ENCODE results near the gene SPSB2. TPM values are rescaled to one million over a fixed set of nuclear protein-coding genes. Genes with fewer than 3 reads are reported as not detected.

The SPSB2 gene
- polyA plus RNA-seq, 1 donor from 2014 or later = 10.6 TPM

GRCh38 chr12:6839482-6840201 lies 33.5 kb downstream of the SPSB2 start:
- Mint-ChIP-seq H3K36me3 (no peaks in the 10 kb centered on the region), H3K4me3 (peak overlapping the region in 2 of 4 donors; percentile 67 to 85), H3K9me3 (no peaks in the 10 kb centered on the region), H3K4me1 (peaks cover 10 to 15% (median 14%) of the 10 kb centered on the region in 3 donors), H3K27me3 (peaks cover 2% of the 10 kb centered on the region), H3K27ac (peak overlapping the region in 2 of 3 donors; percentile 23 to 59)

DNA sequence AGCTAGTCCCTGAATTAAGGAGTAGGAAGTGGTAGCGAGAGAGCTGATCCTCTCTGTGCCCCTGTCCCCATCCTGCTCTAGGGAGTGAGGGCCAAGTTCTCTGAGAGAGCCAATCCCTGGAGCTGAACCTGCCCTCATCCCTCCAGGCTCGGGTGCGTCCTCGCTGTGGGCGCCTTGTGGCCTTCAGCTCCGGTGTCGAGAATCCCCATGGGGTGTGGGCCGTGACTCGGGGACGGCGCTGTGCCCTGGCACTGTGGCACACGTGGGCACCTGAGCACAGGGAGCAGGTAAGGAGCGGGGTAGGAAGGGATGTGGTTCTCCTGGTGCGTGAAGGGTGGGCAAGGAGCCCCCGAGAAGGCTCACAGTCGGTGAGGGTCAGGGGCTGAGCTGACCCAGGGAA lies 34.2 kb downstream of the SPSB2 start:
- no peaks in the 10 kb centered on the region for H3K36me3 Mint-ChIP-seq
- H3K4me3 Mint-ChIP-seq = no peak overlapping the region
- H3K9me3 Mint-ChIP-seq = no peaks in the 10 kb centered on the region
- peaks cover 2% of the 10 kb centered on the region for H3K27me3 Mint-ChIP-seq
- no peak overlapping the region for H3K27ac Mint-ChIP-seq
- H3K4me1 Mint-ChIP-seq = peaks cover 10 to 15% (median 14%) of the 10 kb centered on the region in 3 donors

DNA sequence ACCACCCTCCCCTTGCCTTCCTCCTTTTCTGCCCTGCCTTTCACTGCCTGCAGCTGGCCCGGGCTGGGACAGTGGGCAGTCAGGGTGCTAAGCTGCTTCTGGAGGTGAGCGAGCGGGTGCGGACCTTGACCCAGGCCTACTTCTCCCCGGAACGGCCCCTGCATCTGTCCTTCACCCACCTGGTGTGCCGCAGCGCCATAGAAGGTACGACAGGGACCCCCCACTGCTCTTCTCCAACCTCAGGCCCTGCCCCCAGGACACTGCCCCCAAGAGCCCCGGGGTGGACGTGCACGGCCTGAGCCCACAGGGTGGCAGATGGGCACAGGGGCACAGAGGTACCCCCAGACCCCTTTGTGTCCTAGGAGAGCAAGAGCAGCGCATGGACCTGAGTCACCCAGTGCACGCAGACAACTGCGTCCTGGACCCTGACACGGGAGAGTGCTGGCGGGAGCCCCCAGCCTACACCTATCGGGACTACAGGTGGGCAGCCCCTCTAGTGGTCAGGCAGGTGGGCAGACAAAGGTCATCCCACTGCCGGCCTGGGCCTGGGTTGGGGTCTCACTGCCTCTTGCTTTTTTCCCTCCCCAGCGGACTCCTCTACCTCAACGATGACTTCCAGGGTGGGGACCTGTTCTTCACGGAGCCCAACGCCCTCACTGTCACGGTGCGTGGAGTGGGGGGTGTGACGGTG lies 35.6 kb downstream of the SPSB2 start:
- Mint-ChIP-seq H3K4me3 (no peak overlapping the region), H3K4me1 (peaks cover 10 to 15% (median 14%) of the 10 kb centered on the region in 3 donors), H3K36me3 (no peaks in the 10 kb centered on the region), H3K27me3 (peaks cover 2% of the 10 kb centered on the region), H3K9me3 (no peaks in the 10 kb centered on the region), H3K27ac (no peak overlapping the region)

DNA sequence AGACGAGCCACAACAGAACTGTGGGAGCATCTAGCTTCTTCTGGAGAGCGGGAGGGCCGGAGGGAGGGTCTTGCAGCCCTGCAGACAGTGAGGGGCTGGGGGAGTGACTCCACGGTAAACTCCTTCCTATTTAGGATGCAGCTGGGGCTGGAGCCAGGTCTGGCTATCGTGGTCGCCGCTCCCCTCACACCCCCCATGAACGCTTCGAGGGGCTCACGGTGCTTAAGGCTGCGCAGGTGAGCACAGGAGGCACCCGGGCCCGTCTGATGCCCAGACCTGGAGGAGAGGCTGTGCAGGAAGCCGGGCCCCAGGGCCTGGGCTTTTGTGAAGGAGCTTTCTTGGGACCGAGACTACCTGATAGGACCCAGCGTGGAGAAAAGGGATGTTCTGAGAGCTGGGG lies 36.3 kb downstream of the SPSB2 start:
- Mint-ChIP-seq H3K9me3 (no peaks in the 10 kb centered on the region), H3K4me1 (peaks cover 10 to 15% (median 14%) of the 10 kb centered on the region in 3 donors), H3K27ac (no peak overlapping the region), H3K27me3 (peaks cover 4% of the 10 kb centered on the region), H3K4me3 (no peak overlapping the region), H3K36me3 (no peaks in the 10 kb centered on the region)

- Mint-ChIP-seq H3K27me3 (peaks cover 15% of the 10 kb centered on the region), H3K4me1 (peaks cover 5 to 10% (median 9%) of the 10 kb centered on the region in 3 donors), H3K27ac (no peak overlapping the region), H3K36me3 (peaks cover 1% of the 10 kb centered on the region), H3K9me3 (no peaks in the 10 kb centered on the region), H3K4me3 (no peak overlapping the region)
Observed at GRCh38 chr12:6834873-6835272, 38.2 kb downstream of the SPSB2 start.

GRCh38 chr12:6834254-6834653 lies 38.8 kb downstream of the SPSB2 start:
- Mint-ChIP-seq H3K36me3 (peaks cover 1% of the 10 kb centered on the region), H3K9me3 (no peaks in the 10 kb centered on the region), H3K27me3 (peaks cover 20% of the 10 kb centered on the region), H3K4me3 (no peak overlapping the region), H3K27ac (no peak overlapping the region), H3K4me1 (peaks cover 4 to 7% (median 5%) of the 10 kb centered on the region in 3 donors)

DNA sequence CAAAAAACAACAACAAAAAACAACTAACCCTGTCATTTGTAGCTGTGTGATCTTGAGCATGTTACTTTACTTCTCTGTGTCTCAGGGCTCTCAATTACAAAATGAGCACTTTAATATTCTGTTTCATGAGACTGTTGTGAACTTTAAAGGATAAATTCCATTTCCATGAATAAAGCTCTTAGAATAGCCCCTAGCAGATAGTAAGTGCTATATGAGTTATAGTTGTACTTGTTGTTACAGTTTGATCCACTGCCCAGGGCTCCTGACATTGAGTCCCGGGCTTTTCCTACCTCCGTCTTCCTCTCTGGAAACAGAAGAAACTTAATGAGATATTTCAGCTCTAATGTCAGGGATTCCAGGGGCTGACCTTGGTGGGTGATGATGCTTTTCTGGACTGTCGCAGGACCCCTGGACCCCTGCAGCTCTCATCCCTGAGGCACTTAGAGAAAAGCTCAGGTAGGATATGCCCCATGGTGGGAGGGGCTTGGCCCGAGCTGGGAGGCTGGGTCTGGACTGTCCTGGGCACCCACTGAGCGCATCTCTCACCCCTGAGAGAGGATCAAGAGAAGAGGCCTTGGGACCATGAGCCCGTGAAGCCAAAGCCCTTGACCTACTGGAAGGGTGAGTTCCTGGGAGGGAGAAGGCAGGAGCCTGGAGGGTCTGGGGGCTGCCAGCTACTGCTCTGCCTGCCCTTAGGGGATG lies 39.8 kb downstream of the SPSB2 start:
- no peaks in the 10 kb centered on the region for H3K9me3 Mint-ChIP-seq
- H3K27me3 Mint-ChIP-seq = peaks cover 24% of the 10 kb centered on the region
- H3K4me3 Mint-ChIP-seq = peak overlapping the region in 1 of 4 donors; percentile 22
- no peak overlapping the region for H3K27ac Mint-ChIP-seq
- peaks cover 3 to 8% (median 3%) of the 10 kb centered on the region in 3 donors for H3K4me1 Mint-ChIP-seq
- H3K36me3 Mint-ChIP-seq = peaks cover 1% of the 10 kb centered on the region

- Mint-ChIP-seq H3K36me3 (peaks cover 3% of the 10 kb centered on the region), H3K27ac (no peak overlapping the region), H3K4me3 (no peak overlapping the region), H3K9me3 (no peaks in the 10 kb centered on the region), H3K4me1 (peaks cover 0 to 13% (median 9%) of the 10 kb centered on the region in 3 donors), H3K27me3 (peaks cover 32% of the 10 kb centered on the region)
Observed at GRCh38 chr12:6832125-6832524, 41.0 kb downstream of the SPSB2 start.

DNA sequence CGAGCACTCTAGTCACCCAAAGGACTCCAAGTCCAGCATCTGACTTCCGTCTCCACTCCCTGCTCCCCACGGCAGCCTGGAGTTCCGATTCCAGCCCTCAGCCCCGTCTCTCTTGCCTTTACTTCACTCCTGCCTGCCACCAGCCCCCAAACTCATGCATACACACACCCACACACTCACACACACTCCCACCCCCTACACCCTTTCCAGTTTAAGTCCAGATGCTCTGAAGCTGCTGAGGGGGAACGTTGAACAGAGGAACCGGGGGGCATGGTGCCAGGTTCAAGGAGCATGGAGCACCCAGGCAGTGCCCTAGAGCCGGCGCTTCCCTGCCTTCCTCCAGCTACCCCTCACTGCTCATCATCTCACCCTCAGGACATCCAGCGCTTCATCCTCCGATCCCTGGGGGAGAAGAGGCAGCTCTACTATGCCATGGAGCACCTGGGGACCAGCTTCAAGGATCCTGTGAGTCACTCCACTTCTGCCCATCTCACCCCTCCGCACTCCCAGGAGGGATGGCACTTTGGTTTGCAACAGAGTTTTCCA lies 41.6 kb downstream of the SPSB2 start:
- Mint-ChIP-seq H3K27me3 (peaks cover 38% of the 10 kb centered on the region), H3K9me3 (no peaks in the 10 kb centered on the region), H3K36me3 (peaks cover 3% of the 10 kb centered on the region), H3K4me3 (no peak overlapping the region), H3K27ac (no peak overlapping the region), H3K4me1 (peaks cover 0 to 13% (median 9%) of the 10 kb centered on the region in 3 donors)

DNA sequence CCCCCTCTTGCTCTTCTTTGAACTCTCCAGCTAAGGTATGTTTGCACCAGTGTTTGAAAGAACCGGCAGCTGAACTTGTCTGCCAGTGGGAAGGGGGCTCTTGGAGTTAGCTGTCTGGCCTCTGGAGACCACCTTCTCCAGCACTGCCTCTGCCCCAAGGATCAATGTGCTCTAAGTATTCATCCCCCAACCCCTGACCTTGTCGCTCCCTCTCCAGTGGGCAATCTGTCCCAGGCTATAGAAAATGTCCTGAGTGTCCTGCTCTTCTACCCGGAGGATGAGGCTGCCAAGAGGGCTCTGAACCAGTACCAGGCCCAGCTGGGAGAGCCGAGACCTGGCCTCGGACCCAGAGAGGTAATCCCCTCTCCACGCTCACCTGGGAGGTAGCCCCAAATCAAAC lies 42.1 kb downstream of the SPSB2 start:
- H3K4me3 Mint-ChIP-seq = peak overlapping the region in 2 of 4 donors; percentile 12 to 30
- peak overlapping the region in 1 of 3 donors; percentile 36 for H3K27ac Mint-ChIP-seq
- H3K4me1 Mint-ChIP-seq = peaks cover 0 to 11% (median 9%) of the 10 kb centered on the region in 3 donors
- no peaks in the 10 kb centered on the region for H3K9me3 Mint-ChIP-seq
- peaks cover 42% of the 10 kb centered on the region for H3K27me3 Mint-ChIP-seq
- peaks cover 3% of the 10 kb centered on the region for H3K36me3 Mint-ChIP-seq

GRCh38 chr12:6830286-6830890 lies 42.7 kb downstream of the SPSB2 start:
- Mint-ChIP-seq H3K9me3 (no peaks in the 10 kb centered on the region), H3K27me3 (peaks cover 48% of the 10 kb centered on the region), H3K4me1 (peaks cover 0 to 11% (median 6%) of the 10 kb centered on the region in 3 donors), H3K27ac (peak overlapping the region in 2 of 3 donors; percentile 36 to 53), H3K36me3 (peaks cover 3% of the 10 kb centered on the region), H3K4me3 (peak overlapping the region in 3 of 4 donors; percentile 30 to 84 (median 57))

- Mint-ChIP-seq H3K4me1 (peaks cover 0 to 11% (median 6%) of the 10 kb centered on the region in 3 donors), H3K4me3 (peak overlapping the region; percentile 60 to 92 (median 85)), H3K36me3 (peaks cover 3% of the 10 kb centered on the region), H3K9me3 (no peaks in the 10 kb centered on the region), H3K27me3 (peaks cover 53% of the 10 kb centered on the region), H3K27ac (peak overlapping the region in 1 of 3 donors; percentile 53)
Observed at GRCh38 chr12:6829536-6830220, 43.4 kb downstream of the SPSB2 start.

GRCh38 chr12:6828781-6829535 lies 44.1 kb downstream of the SPSB2 start:
- Mint-ChIP-seq H3K27ac (no peak overlapping the region), H3K27me3 (peaks cover 57% of the 10 kb centered on the region), H3K4me1 (peaks cover 0 to 12% (median 6%) of the 10 kb centered on the region in 3 donors), H3K4me3 (peak overlapping the region; percentile 60 to 92 (median 85)), H3K36me3 (peaks cover 3% of the 10 kb centered on the region), H3K9me3 (no peaks in the 10 kb centered on the region)

All from IgD-negative memory B cell (primary cell).